ENCODE results near the gene ANO4.

- TF ChIP-seq, protein P1, sequence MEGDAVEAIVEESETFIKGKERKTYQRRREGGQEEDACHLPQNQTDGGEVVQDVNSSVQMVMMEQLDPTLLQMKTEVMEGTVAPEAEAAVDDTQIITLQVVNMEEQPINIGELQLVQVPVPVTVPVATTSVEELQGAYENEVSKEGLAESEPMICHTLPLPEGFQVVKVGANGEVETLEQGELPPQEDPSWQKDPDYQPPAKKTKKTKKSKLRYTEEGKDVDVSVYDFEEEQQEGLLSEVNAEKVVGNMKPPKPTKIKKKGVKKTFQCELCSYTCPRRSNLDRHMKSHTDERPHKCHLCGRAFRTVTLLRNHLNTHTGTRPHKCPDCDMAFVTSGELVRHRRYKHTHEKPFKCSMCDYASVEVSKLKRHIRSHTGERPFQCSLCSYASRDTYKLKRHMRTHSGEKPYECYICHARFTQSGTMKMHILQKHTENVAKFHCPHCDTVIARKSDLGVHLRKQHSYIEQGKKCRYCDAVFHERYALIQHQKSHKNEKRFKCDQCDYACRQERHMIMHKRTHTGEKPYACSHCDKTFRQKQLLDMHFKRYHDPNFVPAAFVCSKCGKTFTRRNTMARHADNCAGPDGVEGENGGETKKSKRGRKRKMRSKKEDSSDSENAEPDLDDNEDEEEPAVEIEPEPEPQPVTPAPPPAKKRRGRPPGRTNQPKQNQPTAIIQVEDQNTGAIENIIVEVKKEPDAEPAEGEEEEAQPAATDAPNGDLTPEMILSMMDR (IDR thresholded peaks at IDR 0.05): no peak
- TF ChIP-seq POLR2A (IDR thresholded peaks at IDR 0.05): no peak
Observed at GRCh38 chr12:100843061-100843460, 48.5 kb downstream of the ANO4 start.

Data from lower leg skin (tissue), 3 donors.